Stimulated activated effector memory CD8-positive, alpha-beta T cell treated with anti-CD3 and anti-CD28 coated beads, Interleukin-12 subunit alpha, Interleukin-12 subunit beta, amount 100 ng/mL, for 72 hours (primary cell): Measurements from ENCODE around the gene PLXNB2.
"Not testable (repeated sequence)": the region's sequence is repeated elsewhere in the genome, so short reads cannot be mapped to it uniquely, and the experiment has no call there.

ENCODE experiments used
- ATAC-seq: fragments of 150-1000 bp; cut with Tn5 transposase; 2 replicates; pipeline ENCODE4 v1.10.0; 2021
- DNase-seq, 2 donors: peaks; one replicate each; pipeline ENCODE4 v3.0.0; 2021 to 2022; ENCODE audit warnings: low spot score in 2 of 2
- H3K27ac Mint-ChIP-seq: one replicate; pipeline ENCODE4 v1.8.0; 2022; ENCODE audit warnings: mild to moderate bottlenecking, mixed read lengths
- H3K36me3 Mint-ChIP-seq: one replicate; pipeline ENCODE4 v1.8.0; 2022; ENCODE audit warnings: mild to moderate bottlenecking, mixed read lengths
- H3K4me1 Mint-ChIP-seq: one replicate; pipeline ENCODE4 v1.8.0; 2022; ENCODE audit warnings: mixed read lengths
- H3K4me3 Mint-ChIP-seq: one replicate; pipeline ENCODE4 v1.8.0; 2022; ENCODE audit warnings: mild to moderate bottlenecking, mixed read lengths
- H3K9me3 Mint-ChIP-seq: one replicate; pipeline ENCODE4 v1.8.0; 2022; ENCODE audit warnings: mixed read lengths

Gene PLXNB2

GRCh38 chr22:50274771-50275170 lies 32.7 kb downstream of the PLXNB2 start:
- no peaks in the 10 kb centered on the region for H3K36me3 Mint-ChIP-seq
- DNase-seq (no peak), ATAC-seq (no peak)
- no peaks in the 10 kb centered on the region for H3K9me3 Mint-ChIP-seq
- no peak overlapping the region for H3K27ac Mint-ChIP-seq
- no peak overlapping the region for H3K4me3 Mint-ChIP-seq
- H3K4me1 Mint-ChIP-seq, result peaks cover 7% of the 10 kb centered on the region

DNA sequence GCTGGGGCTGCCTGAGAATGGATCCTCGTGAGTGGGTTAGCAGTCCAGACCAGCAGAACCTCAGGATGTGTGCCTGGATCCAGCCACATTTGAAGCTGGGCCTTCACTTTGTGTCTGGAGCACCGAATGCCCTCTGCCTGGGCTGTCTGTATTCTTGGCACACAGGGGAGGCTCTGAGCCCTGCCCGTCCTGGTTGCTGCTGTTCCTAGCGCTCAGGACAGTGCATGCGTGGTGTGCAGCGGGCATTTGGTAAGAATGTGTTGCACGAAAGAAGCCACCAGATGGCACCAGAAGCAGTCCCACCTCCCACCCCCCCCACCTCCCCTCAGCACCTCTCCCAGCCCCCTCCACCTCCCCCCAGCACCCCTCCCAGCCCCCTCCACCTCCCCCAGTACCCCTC lies 33.1 kb downstream of the PLXNB2 start:
- no peak overlapping the region for H3K4me3 Mint-ChIP-seq
- no peak for ATAC-seq
- DNase-seq, result no peak
- H3K36me3 Mint-ChIP-seq, result no peaks in the 10 kb centered on the region
- H3K9me3 Mint-ChIP-seq, result no peaks in the 10 kb centered on the region
- peaks cover 7% of the 10 kb centered on the region for H3K4me1 Mint-ChIP-seq
- no peak overlapping the region for H3K27ac Mint-ChIP-seq

DNA sequence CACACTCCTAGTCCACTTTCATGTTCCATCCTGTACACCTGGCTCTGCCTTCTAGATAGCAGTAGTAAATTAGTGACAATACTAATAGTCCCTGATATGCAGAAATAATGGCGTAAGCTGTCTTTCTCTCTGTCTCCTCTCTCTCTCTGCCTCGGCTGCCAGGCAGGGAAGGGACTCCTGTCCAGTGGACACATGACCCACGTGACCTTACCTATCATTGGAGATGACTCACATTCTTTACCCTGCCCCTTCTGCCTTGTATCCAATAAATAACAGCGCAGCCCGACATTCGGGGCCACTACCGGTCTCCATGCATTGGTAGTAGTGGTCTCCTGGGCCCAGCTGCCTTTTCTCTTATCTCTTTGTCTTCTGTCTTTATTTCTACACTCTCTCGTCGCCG lies 33.7 kb downstream of the PLXNB2 start:
- H3K4me1 Mint-ChIP-seq, H3K27ac Mint-ChIP-seq, DNase-seq, H3K36me3 Mint-ChIP-seq, H3K4me3 Mint-ChIP-seq, H3K9me3 Mint-ChIP-seq, ATAC-seq: not testable (repeated sequence)

- DNase-seq, H3K4me3 Mint-ChIP-seq, H3K27ac Mint-ChIP-seq, H3K36me3 Mint-ChIP-seq, ATAC-seq, H3K9me3 Mint-ChIP-seq: not testable (repeated sequence)
- H3K4me1 Mint-ChIP-seq, result peaks cover 12% of the 10 kb centered on the region
Observed at GRCh38 chr22:50273352-50273751, 34.1 kb downstream of the PLXNB2 start.

DNA sequence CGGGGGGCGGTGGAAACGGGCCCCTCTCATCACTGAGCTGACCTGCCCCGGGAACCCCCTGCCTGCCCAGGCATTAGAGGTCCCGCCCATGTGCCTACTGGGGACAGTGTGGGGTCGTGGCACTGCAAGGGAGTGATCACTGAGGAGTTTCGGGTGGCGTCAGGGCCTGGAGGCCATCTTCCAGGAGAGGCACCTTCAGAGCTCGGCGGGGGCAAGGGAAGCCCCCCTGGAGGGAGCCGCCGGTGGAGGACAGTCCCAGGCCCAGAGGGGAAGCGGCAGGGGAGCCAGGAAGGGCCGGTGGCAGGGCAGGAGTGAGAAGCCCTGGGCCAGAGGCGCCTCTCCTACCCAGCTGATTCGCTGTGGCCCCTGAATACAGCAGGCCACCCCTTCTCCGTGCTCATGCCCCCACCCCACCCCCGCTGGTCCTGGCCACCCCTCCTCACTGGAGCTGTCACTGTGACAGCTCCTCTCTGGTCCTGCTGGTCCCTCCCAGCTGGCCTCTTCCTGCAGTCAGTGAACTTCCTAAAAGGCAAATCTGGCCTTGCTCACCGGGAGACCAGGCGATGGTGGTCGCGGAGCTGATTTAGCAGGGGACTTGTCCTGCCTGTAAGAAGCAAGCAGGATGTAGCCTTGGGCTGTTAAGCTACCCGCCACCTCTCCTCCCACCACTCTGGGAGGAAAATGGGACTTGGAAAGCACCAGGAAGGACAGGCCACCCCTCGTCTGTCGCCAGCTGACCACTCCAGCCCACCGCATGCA lies 35.2 kb downstream of the PLXNB2 start:
- ATAC-seq (no peak), DNase-seq (no peak)
- Mint-ChIP-seq H3K4me3 (peak overlapping the region; percentile 24), H3K4me1 (peaks cover 15% of the 10 kb centered on the region), H3K36me3 (no peaks in the 10 kb centered on the region), H3K27ac (no peak overlapping the region), H3K9me3 (no peaks in the 10 kb centered on the region)

- H3K36me3 Mint-ChIP-seq, result no peaks in the 10 kb centered on the region
- H3K4me3 Mint-ChIP-seq, result peak overlapping the region; percentile 66
- ATAC-seq (peak; percentile 27), DNase-seq (peak; percentile 60 to 77)
- H3K4me1 Mint-ChIP-seq, result peaks cover 15% of the 10 kb centered on the region
- H3K9me3 Mint-ChIP-seq, result no peaks in the 10 kb centered on the region
- no peak overlapping the region for H3K27ac Mint-ChIP-seq
Observed at GRCh38 chr22:50271519-50271970, 35.9 kb downstream of the PLXNB2 start.

- H3K27ac Mint-ChIP-seq, result no peak overlapping the region
- H3K36me3 Mint-ChIP-seq, result no peaks in the 10 kb centered on the region
- ATAC-seq (peak; percentile 71), DNase-seq (peak in 1 of 2 donors; percentile 71)
- no peaks in the 10 kb centered on the region for H3K9me3 Mint-ChIP-seq
- peak overlapping the region; percentile 66 for H3K4me3 Mint-ChIP-seq
- peaks cover 15% of the 10 kb centered on the region for H3K4me1 Mint-ChIP-seq
Observed at GRCh38 chr22:50270666-50271394, 36.6 kb downstream of the PLXNB2 start.

- no peak within 1 kb of the TSS for H3K27ac Mint-ChIP-seq
- H3K9me3 Mint-ChIP-seq, result no peaks in the 10 kb centered on the region
- peaks cover 18% of the 10 kb centered on the region for H3K4me1 Mint-ChIP-seq
- no peaks in the 10 kb centered on the region for H3K36me3 Mint-ChIP-seq
- peak; percentile 67 for ATAC-seq
- peak; percentile 57 to 87 for DNase-seq
- peak within 1 kb of the TSS; percentile 66 for H3K4me3 Mint-ChIP-seq
Observed at GRCh38 chr22:50269970-50270665, 37.3 kb downstream of the PLXNB2 start, which contains the start of gene MAPK11. Gene MAPK11, minus strand, starts transcription at chr22:50270380. Its CDS starts 88 bp downstream, at chr22:50270292.

DNA sequence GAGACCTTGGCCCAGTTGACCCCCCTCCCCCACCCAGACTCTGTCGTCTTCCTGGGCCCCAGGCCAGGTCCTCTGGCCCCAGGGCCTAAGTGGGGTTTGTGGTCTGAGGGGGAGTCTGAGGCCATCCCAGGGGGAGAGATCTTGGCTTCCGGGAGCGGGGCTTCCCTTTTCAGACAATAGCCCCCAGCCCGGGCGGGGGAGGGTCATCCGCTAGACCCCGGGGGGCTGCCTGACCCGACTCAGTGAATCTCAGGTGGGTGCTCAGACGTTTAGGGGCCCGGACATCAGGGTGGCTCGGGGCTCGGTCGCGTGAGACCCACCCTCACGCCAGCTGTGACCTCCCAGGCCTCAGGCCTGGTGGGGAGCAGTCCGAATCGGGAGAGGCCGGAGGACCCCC lies 37.9 kb downstream of the PLXNB2 start:
- no peaks in the 10 kb centered on the region for H3K9me3 Mint-ChIP-seq
- H3K4me3 Mint-ChIP-seq, result peak overlapping the region; percentile 66

DNA sequence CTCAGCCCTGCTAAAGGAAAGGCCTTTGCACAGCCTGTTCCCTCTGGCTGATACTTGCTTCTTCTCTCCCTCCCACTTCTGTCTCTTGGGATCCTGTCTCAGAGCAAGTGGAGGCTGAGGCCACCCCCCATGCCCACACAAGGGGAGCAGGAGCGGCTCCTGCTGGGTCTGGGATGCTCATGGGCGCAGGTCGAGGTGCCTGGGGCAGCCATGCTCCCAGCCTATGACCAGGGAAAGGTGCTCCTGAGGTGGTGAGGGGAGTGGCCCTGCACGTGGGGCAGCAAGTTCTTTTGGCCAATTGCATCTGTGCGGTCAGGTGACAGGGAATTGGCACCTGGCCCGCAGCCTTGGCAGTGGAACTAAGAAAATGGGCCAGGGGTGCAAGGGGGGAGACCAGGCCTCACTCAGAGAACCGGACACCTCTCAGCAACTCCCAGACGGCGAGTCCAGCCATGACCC lies 38.8 kb downstream of the PLXNB2 start:
- ATAC-seq (no peak), DNase-seq (no peak)
- H3K27ac Mint-ChIP-seq, result no peak overlapping the region
- no peaks in the 10 kb centered on the region for H3K9me3 Mint-ChIP-seq
- H3K4me3 Mint-ChIP-seq, result peak overlapping the region; percentile 25
- H3K36me3 Mint-ChIP-seq, result peaks cover 7% of the 10 kb centered on the region
- H3K4me1 Mint-ChIP-seq, result peaks cover 15% of the 10 kb centered on the region

More for the DNA sequence above, 37.9 kb downstream of the PLXNB2 start:
- DNase-seq (no peak), ATAC-seq (no peak)
- H3K36me3 Mint-ChIP-seq, result peaks cover 5% of the 10 kb centered on the region
- no peak overlapping the region for H3K27ac Mint-ChIP-seq
- peaks cover 21% of the 10 kb centered on the region for H3K4me1 Mint-ChIP-seq

DNA sequence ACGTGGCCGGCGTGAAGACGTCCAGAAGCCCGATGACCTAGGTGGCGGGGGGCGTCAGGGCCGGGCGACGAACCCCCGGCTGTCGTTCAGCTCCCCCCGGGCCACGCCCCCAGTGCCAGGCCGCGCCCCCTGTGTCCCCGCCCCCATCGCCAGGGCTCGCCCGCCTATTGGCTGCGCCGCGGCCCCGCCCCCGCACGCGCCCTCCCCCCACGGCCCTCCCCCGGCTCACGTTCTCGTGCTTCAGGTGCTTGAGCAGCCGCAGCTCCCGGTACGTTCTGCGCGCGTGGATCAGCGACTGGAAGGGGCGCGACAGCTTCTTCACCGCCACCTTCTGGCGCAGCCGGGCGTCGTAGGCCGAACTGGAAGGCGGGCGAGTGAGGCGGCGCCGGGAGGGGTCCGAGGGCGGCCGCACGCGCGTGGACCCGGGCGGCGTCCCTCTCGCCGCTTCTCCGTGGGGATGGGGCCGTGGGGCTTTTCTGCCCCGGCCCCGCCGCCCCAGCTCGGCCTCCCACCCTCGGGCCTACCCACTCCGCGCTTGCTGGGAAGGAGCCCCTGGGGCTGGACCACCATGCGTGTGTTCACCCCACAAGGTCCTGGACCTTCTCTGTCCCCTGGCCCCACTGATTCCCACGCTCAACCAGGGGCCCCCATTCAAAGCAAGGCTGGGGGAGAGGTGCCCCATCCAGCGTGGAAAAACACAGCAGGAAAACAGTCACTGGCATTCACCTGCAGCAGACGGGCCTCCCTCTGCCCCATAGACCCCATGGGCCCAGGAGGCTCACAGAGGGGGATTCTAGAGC lies 39.7 kb downstream of the PLXNB2 start:
- no peak for ATAC-seq
- Mint-ChIP-seq H3K9me3 (no peaks in the 10 kb centered on the region), H3K4me3 (peak overlapping the region; percentile 25), H3K36me3 (peaks cover 7% of the 10 kb centered on the region), H3K27ac (no peak overlapping the region), H3K4me1 (peaks cover 14% of the 10 kb centered on the region)
- no peak for DNase-seq

- H3K4me3 Mint-ChIP-seq, result no peak overlapping the region
- DNase-seq, result no peak
- H3K9me3 Mint-ChIP-seq, result no peaks in the 10 kb centered on the region
- H3K4me1 Mint-ChIP-seq, result peaks cover 20% of the 10 kb centered on the region
- H3K36me3 Mint-ChIP-seq, result peaks cover 7% of the 10 kb centered on the region
- no peak for ATAC-seq
- H3K27ac Mint-ChIP-seq, result no peak overlapping the region
Observed at GRCh38 chr22:50266994-50267393, 40.5 kb downstream of the PLXNB2 start.

DNA sequence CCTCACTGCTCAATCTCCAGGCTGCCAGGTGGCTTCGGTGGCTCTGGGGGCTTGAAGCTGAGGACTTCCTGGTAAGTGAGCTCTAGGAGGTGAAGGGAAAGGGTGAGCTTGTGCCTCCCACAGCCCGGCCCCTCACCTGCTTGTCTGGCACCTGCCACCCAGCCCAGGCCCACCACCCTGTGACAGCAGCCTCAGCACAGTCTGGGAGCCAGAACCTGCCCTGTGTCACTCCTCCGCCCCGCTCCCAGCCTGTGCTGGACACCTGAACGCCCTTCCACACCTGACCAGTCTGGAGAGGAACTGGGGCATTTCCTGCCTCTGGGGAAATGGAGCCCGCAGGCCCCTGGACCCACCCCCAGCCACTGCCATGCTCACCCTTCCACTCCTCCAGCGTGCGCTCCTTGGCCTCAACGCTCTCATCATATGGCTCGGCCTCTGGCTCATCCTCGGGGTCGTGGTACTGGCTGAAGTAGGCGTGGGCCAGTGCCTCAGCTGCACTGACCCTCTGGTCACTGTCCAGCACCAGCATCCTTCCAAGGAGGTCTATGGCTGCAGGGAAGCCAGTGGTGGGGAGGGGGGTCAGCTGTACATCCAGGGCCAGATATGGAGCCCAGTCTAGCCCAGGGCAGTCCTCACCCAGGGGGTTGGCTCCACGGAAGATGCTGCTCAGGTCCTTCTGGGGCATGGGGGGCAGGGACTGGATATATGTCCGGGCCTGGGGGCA lies 42.3 kb downstream of the PLXNB2 start:
- Mint-ChIP-seq H3K9me3 (no peaks in the 10 kb centered on the region), H3K27ac (no peak overlapping the region), H3K4me3 (no peak overlapping the region), H3K4me1 (peaks cover 21% of the 10 kb centered on the region), H3K36me3 (peaks cover 7% of the 10 kb centered on the region)
- ATAC-seq, result no peak
- DNase-seq, result no peak

DNA sequence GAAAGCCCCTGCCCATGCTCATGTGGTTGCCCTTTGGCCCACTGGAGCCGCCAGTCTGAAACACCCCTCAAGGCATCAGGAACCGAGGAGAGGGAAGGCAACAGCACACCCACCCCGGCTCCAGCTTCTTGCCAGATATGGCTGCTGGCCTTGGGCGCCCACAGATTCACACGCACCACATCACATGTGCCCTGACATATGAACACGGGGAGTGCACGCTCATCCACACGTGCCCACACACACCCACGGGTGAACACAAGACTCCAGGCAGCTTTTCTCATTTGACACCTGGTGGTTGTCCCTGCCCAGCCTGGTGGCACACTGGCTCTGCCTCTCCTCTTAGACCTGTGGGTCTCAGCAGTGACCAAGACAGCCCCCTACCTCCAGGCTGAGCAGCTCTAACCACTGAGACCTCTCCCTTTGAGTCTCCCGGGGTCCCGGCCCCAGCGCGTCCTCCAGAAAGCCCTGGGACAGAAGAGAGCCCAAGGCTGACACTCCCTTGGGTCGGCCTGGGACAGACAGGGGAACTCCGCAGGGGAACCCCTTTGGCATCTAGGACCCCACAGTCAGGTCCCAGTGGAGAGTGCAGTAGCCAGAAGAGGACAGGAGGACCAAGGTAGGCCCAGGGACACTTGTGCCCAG lies 43.2 kb downstream of the PLXNB2 start:
- ATAC-seq (no peak), DNase-seq (no peak)
- H3K36me3 Mint-ChIP-seq, result peaks cover 7% of the 10 kb centered on the region
- no peaks in the 10 kb centered on the region for H3K9me3 Mint-ChIP-seq
- no peak overlapping the region for H3K27ac Mint-ChIP-seq
- H3K4me3 Mint-ChIP-seq, result no peak overlapping the region
- peaks cover 21% of the 10 kb centered on the region for H3K4me1 Mint-ChIP-seq
